Islet precursor cell (in vitro differentiated cells): ENCODE results near the gene ZNF624.
"Not testable (repeated sequence)": the region's sequence is repeated elsewhere in the genome, so short reads cannot be mapped to it uniquely, and the experiment has no call there.

Experiments used
- DNase-seq: peaks from one replicate; pipeline ENCODE4 v3.0.0-alpha.2; 2018

ZNF624 gene

GRCh38 chr17:16653367-16654041 lies at the start of gene ZNF624:
Gene ZNF624 (minus strand): TSS chr17:16653850.
- DNase-seq = peak; percentile 99

- not testable (repeated sequence) for DNase-seq
Measured at GRCh38 chr17:16697603-16698002, 44.0 kb upstream of the ZNF624 start.

GRCh38 chr17:16690447-16690846 lies 36.8 kb upstream of the ZNF624 start:
- DNase-seq = not testable (repeated sequence)

- not testable (repeated sequence) for DNase-seq
Measured at GRCh38 chr17:16689731-16690281, 36.2 kb upstream of the ZNF624 start, which contains the start of gene CCDC144A. Gene CCDC144A (plus strand): TSS chr17:16690241. CDS start chr17:16690401, 160 bp downstream.

GRCh38 chr17:16687151-16687550 lies 33.5 kb upstream of the ZNF624 start:
- not testable (repeated sequence) for DNase-seq

- not testable (repeated sequence) for DNase-seq
Measured at GRCh38 chr17:16686019-16686418, 32.4 kb upstream of the ZNF624 start.

GRCh38 chr17:16683290-16684138 lies 29.9 kb upstream of the ZNF624 start:
- DNase-seq = peak; percentile 62

- no peak for DNase-seq
Measured at GRCh38 chr17:16676676-16677268, 23.1 kb upstream of the ZNF624 start.

GRCh38 chr17:16666907-16667636 lies 13.4 kb upstream of the ZNF624 start:
- DNase-seq = peak; percentile 79

- not testable (repeated sequence) for DNase-seq
Measured at GRCh38 chr17:16666553-16666906, 12.9 kb upstream of the ZNF624 start.

GRCh38 chr17:16662936-16663335 lies 9.3 kb upstream of the ZNF624 start:
- no peak for DNase-seq

- no peak for DNase-seq
Measured at GRCh38 chr17:16661217-16661616, 7.6 kb upstream of the ZNF624 start.

GRCh38 chr17:16652847-16653366 lies 743 bp downstream of the ZNF624 start:
- DNase-seq = no peak

- DNase-seq = no peak
Measured at GRCh38 chr17:16652252-16652651, 1.4 kb downstream of the ZNF624 start.

GRCh38 chr17:16649585-16649984 lies 4.1 kb downstream of the ZNF624 start:
- peak; percentile 65 for DNase-seq

GRCh38 chr17:16639438-16639837 lies 14.2 kb downstream of the ZNF624 start:
- DNase-seq = no peak

GRCh38 chr17:16623282-16623681 lies 30.4 kb downstream of the ZNF624 start:
- DNase-seq = no peak

- DNase-seq = no peak
Measured at GRCh38 chr17:16622540-16623277, 30.9 kb downstream of the ZNF624 start.

GRCh38 chr17:16617481-16618060 lies 36.1 kb downstream of the ZNF624 start:
- no peak for DNase-seq

GRCh38 chr17:16599537-16599936 lies 54.1 kb downstream of the ZNF624 start:
- no peak for DNase-seq
